Stimulated activated naive CD8-positive, alpha-beta T cell treated with anti-CD3 and anti-CD28 coated beads, Interleukin-15, Interleukin-2, amounts not matched to agents 100 U/mL and 50 U/mL, for 24 hours (primary cell): ENCODE results near the gene CDC34.

Experiments used
- ATAC-seq: fragments of 150-1000 bp; cut with Tn5 transposase; one replicate; pipeline ENCODE4 v1.10.0; 2021
- DNase-seq: peaks from one replicate; pipeline ENCODE4 v3.0.0; 2021

Gene CDC34

DNA sequence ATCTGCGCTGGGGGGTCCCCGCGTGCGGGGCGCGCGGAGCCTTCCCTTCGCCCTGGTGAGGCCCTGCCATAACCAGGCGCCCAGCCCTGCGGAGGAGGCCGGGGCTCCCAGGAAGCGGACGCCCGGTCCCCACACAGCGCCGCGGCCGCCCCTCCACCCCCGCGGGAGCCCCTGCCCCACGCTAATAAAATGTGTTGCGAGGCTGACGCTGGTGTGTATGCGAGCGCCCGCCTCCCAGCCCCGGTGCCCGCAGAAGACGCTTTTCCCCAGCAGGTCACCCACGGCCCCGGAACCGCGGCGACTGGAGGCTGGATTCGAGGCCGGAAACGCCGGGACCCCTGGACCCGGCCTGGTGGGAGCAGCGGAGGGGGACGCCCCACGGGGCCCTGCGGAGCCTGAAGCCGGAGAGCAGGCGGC is 12.1 kb upstream of the CDC34 start:
- ATAC-seq = no peak
- DNase-seq = no peak

DNA sequence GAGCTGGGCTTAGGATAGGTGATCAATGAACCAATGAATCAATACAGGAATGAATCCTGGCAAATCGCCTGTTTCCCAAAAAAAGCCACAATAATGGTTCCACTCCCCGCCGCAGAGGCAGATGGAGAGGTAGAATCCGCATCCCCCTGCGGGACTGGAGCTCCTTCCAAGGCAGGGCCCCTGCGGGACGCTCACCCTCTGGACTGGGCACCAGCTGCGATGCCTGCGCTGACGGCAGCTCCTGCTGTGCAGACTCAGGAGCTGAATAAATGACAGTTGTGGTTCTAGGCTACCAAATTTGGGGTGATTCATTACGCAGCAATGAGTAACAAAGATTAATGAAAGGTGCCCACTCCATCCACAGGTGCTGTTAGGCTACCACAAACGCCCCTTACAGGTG is 8.8 kb upstream of the CDC34 start:
- ATAC-seq (no peak), DNase-seq (no peak)

DNA sequence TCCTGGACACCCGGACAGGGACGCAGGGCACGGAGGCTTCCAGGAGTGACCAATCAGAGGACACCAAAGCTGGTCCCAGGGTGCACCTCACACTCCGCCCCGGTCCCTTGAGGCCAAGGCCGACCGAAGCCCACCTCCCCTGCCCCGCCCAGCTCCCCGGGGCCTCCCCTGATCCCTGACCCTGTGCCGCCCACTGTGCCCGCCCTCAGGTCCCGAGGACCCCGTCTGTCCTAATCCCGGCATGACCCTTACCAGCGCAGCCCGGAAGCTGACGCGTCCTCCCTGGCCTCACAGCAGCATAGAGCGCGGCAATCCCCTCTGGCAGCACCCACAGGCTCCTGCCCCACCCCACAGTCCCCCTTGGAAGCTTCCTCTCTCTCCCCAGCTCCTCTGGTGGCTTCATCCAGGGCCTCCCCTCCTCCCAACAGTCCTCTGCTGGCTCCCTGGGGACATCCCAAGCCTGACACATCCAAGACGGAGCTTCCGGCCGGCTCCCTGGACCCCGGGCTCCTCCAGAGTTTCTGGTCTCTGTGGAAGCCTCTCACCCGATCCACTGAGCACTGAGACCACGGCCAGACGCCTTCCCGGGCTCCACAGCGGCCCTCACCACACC is 7.4 kb upstream of the CDC34 start:
- DNase-seq (no peak), ATAC-seq (no peak)

DNA sequence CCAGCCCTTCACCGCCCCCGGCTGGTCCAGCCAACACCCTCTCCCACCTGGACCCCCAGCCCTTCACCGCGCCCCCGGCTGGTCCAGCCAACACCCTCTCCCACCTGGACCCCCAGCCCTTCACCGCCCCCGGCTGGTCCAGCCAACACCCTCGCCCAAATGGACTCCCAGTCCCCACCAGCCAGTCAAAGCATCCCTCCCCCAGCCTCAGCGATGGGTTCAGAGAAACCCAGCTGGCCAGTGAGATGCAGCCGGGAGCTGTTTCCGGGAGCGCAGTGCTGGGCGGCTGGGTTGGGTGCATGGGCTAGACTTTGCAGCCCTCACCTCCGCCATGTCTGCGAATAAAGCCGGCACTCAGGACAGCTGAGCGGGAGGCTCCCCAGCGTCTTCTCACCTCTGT is 6.5 kb upstream of the CDC34 start:
- no peak for ATAC-seq
- DNase-seq = no peak

DNA sequence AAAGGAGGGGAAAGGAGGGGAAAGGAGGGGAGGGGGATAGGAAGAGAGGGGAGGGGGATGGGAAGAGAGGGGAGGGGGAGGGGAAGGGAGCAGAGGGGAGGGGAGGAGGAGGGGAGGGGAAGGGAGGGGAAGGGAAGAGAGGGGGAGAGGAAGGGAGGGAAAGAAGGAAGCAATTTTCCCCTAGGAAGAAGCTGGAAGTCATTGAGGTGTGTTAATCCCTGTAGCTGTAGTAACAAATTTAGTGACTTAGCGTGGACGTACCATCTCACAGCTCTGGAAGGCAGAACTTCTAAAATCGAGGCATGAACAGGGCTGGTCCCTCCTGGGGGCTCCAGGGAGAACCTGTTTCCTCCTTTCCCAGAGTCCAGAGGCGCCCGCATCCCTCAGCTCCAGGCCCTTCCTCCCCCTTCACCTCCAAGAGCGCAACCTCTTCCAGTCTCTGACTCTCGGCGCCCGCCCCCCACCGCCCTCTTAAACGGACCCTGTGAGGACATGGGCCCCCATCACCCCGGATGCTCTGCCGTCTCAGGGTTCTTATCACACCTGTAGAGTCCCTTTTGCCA is 5.6 kb upstream of the CDC34 start:
- ATAC-seq (no peak), DNase-seq (no peak)

DNA sequence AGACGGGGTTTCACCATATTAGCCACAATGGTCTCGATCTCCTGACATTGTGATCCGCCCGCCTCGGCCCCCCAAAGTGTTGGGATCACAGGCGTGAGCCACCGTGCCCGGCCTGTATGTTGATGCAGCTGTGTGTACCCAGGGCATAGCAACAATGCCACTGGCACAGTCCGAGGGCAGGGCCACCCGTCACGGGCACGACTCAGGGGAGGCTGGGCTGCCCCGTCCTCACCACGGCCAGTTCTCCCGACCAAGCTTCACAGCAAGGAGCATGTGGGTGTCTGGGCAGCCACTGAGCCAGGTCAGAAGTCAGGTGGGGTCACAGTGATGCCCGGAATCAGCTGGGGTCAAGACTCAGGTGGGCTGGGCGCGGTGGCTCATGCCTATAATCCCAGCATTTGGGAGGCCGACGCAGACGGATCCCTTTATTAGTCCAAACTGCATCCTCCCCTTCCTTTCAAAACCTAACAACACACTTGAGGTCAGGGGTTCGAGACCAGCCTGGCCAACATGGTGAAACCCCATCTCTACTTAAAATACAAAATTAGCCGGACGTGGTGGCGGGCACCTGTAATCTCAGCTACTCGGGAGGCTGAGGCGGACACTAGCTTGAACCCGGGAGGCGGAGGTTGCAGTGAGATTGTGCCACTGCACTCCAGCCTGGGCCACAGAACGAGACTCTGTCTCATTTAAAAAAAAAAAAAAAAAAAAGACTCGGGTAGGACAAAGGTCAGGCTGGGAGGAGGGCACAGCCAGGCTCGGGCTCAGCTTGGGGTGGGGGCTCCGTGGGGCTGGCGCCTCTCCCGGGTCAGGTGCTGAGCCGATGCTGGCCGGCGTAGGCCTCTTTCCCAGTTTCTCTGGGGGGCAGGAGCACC is 1.2 kb upstream of the CDC34 start:
- ATAC-seq (no peak), DNase-seq (no peak)

DNA sequence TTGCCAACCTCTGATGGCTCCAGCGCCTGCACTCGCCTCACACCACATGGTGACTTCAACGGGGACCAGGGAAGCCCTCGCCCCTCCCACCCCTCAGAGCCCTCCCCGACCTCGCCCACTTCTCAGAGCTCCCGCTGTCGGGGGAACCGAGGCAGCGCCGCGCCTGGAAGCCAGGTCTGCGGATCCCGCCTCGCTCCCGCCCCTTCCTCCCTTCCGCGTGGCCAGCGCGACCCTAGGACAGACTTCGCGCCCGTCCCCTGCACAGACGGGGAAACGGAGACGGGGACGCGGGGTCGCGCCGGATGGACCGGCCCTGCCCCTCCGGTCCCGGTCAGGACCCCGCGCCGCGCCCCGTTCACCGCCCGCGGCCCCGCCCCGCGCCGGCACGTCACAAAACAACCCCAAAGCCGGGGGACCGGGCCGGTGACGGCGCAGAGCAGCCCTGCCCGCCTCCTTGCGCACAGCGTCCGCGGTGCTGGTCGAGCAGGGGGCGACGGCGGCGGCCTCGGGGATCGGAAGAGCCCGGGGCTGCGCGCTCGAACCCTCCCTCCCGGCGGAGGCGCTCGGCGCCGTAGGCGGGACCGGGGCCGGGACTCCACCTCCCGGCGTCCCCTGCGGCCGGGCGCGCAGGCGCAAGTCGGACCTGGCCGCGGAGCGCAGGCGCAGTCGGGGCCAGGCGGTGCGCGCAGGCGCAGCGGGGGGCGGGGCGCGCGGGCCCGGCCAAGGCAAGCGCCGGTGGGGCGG is 379 bp upstream of the CDC34 start:
- ATAC-seq (peak; percentile 80), DNase-seq (peak; percentile 93)

DNA sequence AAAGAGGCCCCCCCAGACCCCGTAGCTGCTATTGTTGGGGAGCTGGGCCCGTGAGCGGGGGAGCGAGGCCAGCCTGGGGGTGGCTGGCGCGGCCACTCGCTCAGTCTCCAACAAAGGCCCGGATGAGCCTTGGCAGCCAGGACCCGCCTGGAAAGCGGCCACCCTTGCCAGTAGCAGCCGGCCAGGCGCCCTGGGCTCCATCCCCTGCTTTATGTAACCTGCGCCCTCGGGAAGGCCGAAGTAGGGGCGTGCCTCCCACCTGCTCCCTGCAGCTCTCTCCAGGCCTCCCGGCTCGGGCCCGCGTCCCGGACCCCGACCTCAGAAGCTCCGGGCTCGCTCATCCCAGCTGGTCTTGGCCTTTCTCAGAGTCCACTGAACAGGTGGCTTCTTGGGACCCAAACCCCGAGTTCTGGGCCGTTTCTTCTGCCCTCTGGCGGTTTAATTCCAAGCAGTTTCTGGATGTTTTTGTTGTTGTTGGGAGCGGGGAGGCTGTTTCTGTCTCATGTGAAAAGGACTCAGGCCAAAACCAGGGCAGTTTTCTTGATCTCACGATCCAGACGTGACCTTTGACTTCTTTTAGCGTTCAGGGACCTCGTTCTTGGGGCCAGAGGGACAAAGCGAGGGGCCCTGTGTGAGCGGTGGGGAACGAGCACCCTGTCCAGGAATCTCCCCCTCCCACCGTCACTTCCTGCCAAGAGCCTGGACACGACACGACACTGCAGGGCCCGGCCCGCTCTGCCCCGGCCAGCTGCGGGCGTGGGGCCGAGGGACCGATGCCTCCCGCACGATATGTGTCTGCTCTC is 1.2 kb downstream of the CDC34 start:
- no peak for ATAC-seq
- DNase-seq = peak; percentile 51

DNA sequence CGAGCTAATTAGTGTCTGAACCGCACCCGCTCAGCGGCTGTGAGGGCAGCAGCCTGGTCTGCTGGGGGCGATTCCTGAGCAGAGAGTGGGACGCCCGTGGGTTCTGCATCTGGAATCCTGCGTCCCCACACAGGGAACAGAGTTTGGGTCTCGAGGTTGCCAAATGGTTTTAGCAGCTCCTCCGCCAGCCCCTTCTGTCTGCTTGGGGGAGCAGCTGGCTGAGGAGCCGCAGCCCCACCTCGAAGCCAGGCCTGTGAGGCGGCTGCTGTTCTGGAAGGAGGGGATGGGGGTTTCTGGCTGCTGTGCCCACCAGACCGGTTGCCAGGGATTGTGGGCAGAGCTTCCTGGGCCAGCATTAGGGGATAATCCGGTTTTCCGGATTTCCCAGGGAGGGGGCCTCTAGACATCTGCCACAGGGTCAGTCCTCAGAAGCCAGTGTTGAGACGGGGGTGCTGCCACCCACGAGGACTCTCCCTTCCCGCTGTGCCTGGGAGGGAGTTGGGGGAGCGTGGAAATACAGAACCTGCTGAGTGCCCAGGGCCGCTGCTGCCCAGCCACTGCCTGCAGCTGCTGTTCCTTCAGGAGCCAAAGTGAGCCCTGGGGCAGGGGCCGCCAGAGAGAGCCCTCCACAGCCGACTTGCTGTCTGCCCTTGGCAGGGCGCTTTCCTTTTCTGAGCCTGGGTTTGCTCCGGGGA is 2.0 kb downstream of the CDC34 start:
- no peak for DNase-seq
- ATAC-seq = no peak

DNA sequence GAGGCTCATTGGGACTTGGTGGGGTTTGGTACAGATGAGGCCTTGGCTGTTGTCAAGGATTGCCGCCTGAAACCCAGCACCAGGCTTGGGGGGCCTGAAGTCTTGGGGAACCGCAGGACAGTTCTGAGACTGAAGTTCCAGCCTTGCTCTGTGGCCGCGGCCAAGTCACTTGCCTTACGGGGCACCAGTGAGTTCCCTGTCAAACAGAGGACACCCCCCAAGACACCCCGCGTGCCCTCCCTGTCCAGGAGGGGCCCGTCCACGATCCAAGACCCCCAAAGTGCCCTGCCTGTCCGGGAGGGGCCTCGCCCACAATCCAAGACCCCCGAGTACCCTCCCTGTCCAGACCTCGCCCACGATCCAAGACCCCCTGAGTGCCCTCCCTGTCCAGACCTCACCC is 2.5 kb downstream of the CDC34 start:
- ATAC-seq (no peak), DNase-seq (no peak)

DNA sequence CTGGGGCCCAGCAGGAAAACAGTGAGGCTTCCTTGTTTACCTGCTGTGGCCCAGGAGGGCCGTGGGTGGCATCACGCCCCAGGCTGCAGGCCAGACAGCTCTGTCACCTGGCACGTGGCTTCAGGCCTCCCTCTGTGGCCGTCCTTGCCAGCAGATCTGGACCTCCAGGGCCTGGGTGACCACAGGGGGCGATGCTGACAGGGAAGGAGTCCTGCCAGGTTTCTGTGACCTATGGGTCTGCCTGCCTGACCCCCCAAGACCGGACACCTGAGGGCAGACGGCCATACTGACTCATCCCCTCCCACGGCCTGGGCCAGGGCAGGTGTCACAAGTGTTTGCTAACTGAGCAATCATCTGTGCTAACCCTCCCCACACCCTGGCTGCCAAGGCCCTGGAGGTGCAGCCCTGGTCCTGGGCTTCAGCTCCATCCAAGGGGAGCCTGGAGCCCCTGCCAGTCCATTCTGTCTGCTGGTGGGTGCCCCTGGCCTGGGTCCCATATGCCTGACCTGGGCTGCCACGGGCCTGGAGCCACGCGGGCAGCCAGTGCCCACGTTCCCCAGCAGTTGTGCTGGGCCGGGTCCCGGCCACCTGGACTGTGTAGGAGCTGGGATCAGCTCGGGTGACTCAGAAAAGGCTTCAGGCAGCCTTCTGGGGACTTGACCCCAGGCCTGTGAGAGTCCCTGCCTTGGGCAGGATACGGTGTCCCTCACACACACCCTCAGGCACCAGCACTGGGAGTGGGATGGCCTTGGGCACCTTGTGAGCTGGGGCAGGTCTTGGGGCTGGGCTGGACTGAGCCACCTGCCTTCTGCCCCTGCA is 3.7 kb downstream of the CDC34 start:
- DNase-seq (no peak), ATAC-seq (no peak)

DNA sequence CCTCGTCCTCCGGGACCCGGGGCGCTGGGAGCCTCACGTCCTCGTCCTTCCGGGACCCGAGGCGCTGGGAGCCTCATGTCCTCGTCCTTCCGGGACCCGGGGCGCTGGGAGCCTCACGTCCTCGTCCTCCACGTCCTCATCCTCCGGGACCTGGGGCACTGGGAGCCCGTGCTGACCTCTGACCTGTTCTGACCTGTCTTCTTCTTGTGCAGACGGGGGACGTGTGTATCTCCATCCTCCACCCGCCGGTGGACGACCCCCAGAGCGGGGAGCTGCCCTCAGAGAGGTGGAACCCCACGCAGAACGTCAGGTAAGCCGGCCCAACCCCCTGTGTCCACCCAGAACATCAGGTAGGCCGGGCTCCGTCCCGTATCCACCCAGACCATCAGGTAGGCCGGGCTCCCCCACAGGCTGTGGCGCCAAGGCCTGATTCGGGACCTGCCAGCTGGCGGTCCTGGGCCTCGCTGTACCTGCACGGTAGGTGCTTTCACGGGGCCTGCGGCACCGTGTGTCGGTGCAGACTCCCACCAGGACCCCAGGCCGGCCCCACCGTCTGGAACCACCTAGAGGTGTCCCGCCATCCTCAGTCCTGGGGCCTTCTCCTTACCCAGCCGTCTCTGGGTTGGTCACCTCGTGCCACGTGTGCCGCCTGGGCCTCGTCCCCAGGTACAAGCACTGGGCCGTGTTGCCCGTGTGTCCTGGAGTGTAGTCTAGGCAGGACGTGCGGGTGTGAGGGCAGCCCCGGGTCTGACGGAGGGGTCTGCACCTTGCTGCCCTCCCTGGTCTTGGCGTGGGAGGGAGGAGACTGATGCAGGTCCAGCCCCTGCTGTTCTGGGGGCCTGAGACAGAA is 4.7 kb downstream of the CDC34 start:
- no peak for DNase-seq
- no peak for ATAC-seq

DNA sequence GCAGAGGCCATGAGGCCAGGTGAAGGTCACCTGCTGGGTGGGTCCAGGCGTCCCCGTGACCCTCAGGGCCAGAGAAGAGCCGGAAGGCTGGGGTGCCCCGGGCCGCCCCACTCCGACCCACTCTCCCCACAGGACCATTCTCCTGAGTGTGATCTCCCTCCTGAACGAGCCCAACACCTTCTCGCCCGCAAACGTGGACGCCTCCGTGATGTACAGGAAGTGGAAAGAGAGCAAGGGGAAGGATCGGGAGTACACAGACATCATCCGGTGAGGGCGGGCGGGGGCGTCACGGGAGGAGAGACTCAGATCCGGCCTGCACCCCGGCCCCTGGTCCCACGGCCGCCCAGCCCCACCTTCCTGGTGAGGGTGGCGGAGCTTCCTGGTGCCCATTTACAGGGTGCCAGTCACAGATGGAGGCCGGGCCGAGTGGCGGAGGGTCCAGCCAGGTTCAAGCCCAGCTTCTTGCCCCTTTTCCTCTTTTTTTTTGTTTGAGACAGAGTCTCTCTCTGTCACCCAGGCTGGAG is 5.4 kb downstream of the CDC34 start:
- ATAC-seq = no peak
- no peak for DNase-seq

DNA sequence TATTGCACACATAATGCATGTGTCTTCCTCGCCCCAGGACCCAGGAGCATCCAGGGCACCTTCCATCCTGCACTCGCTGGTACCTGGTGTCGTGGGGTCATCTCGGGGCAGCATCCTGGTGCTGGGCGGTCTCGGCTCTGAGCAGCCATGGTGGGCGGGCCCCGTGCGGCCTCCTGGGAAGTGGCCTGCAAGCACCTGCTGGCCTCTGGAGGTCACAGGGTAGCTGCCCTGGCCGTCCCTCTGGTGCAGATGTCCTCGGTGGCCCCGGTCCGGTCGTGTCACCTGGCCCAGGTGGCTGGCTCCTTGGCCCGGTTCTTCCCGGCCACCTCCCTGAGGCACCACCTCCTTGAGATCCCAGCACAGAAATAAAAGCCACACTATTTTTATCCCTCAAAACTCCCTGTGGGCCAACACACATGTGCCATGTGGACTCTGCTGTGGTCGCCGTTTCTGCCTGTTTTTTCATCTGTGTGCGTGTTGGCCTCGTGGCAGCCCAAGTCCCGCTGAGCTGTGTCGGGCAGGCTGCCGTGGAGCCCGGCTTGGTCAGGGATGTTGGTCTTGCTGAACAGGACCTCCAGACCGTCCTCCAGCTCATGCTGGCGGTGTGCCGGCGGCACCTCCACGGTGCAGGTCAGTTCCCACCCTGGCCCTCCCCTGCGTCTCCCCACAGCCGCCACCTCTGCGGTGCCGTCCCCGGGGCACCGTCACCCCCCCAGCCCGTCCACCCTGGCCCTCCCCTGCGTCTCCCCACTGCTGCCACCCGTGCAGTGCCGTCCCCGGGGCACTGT is 7.3 kb downstream of the CDC34 start:
- DNase-seq (no peak), ATAC-seq (no peak)

DNA sequence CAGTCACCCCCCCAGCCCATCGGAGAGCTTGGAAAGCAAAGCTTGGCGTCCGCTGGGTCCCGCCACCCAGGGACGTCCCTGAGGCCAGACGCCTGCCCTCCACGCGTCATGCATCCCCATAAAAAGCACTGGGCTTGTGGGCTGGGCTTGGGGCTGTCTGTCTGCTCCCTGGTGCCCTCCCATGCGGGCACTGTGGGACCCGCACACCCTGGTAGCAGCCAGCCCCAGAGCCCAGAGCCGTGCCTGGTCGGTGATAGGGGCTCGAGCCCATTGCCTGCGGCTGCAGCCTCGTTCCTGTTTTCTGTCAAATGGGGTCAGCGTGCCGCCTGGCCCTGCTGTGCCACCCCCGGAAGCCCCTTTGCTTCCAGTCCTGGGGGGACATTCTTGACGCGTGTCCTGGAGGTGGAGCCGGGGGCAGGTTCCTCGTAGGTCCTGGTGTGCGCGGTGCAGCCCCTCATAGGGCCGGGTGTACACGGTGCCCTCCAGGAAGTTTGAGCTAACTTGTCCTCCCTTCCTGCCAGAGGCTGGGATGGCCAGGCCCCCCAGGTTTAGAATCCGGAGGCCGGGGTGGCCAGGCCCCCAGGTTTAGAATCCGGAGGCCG is 8.0 kb downstream of the CDC34 start:
- no peak for ATAC-seq
- no peak for DNase-seq

DNA sequence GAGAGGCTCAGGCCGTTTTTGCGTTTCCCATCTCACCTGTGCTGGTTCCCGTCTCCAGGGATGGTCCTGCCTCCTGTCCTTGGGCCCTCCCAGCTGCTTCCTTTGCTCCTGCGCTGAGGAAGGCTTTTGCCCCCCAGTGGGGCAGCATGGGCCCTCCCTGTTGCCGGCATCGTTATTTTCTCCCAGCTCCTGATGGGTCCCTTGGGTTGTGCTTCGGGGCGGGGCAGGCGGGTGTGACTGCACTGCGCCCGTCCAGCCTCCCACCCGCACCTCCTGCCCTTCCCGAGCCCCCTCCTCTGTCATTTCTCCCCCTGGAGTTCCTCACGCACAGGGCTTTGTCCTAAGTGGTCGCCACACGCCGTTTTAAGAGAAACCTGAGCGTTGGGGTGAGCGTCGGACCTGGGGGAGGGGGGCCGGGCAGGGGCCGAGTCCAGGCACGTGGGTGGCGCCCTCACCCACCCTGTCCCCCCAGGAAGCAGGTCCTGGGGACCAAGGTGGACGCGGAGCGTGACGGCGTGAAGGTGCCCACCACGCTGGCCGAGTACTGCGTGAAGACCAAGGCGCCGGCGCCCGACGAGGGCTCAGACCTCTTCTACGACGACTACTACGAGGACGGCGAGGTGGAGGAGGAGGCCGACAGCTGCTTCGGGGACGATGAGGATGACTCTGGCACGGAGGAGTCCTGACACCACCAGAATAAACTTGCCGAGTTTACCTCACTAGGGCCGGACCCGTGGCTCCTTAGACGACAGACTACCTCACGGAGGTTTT is 9.5 kb downstream of the CDC34 start:
- ATAC-seq (no peak), DNase-seq (no peak)

DNA sequence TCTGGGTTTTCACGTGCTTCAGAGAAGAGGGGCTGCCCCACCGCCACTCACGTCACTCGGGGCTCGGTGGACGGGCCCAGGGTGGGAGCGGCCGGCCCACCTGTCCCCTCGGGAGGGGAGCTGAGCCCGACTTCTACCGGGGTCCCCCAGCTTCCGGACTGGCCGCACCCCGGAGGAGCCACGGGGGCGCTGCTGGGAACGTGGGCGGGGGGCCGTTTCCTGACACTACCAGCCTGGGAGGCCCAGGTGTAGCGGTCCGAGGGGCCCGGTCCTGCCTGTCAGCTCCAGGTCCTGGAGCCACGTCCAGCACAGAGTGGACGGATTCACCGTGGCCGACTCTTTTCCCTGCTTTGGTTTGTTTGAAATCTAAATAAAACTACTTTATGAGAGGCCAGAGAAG is 10.1 kb downstream of the CDC34 start:
- ATAC-seq (no peak), DNase-seq (no peak)
